Body of pancreas (tissue), 4 donors: ENCODE data around the gene GOLPH3L. TPM values are rescaled to one million over a fixed set of nuclear protein-coding genes. Genes with fewer than 3 reads are reported as not detected.

Source experiments
- ATAC-seq: fragments of 150-250 bp; one replicate; pipeline ENCODE4 v1.9.1; 2016
- DNase-seq, 4 donors: peaks; one replicate each; pipeline ENCODE4 v3.0.0-alpha.2; 2019
- H3K27ac ChIP-seq, 4 donors: fragments of 200-600 bp; sonication (generic); 1 replicate in 3 of 4; 2 replicates in 1 of 4; pipeline versions ENCODE4 v1.5.1 to v1.6.1; 2016 to 2019; ENCODE audit warnings: mild to moderate bottlenecking in 1 of 4, mixed read lengths in 1 of 4, moderate library complexity in 1 of 4
- H3K27me3 ChIP-seq, 2 donors: fragments of 200-600 bp; sonication (generic); one replicate each; pipeline ENCODE4 v1.6.0; 2016; ENCODE audit warnings: mild to moderate bottlenecking in 1 of 2
- H3K36me3 ChIP-seq, 2 donors: fragments of 200-600 bp; sonication (generic); replicated peaks in 1 of 2; 2 replicates each; pipeline ENCODE4 v1.5.1; 2016; ENCODE audit warnings: low read depth in 2 of 2; ENCODE audit not compliant: insufficient read depth in 1 of 2
- H3K4me1 ChIP-seq: fragments of 200-600 bp; sonication (generic); one replicate; pipeline ENCODE4 v1.6.0; 2016
- H3K4me3 ChIP-seq, 2 donors: fragments of 200-600 bp; sonication (generic); 1 replicate in 1 of 2; 2 replicates in 1 of 2; pipeline ENCODE4 v1.5.1; 2016 to 2019
- H3K9me3 ChIP-seq, 3 donors: fragments of 200-600 bp; sonication (generic); 1 replicate in 2 of 3; 2 replicates in 1 of 3; pipeline ENCODE4 v1.5.1; 2016
- POLR2A ChIP-seq, 3 donors: fragments of 450-650 bp; IDR thresholded peaks; one replicate each; pipeline ENCODE4 v1.6.1; 2016; ENCODE audit warnings: antibody characterized with exemption in 3 of 3, mild to moderate bottlenecking in 2 of 3
- WGBS, 2 donors: methylation state at CpG; one replicate each; pipeline ENCODE4 v1.1.5; 2017; 5-methylcytosine and 5-hydroxymethylcytosine counted together
- intact Hi-C: fragments of 100-400 bp; cut with DNase I; formaldehyde crosslinking; loops from one replicate; pipeline ENCODE4 v1.15.1; 2023
- total RNA-seq, 2 donors: library from RNA; depleted of rRNA; stranded (reverse); fragments of >200 nt; gene quantifications; one replicate each; pipeline ENCODE4 v1.1.0, GENCODE V29; 2016
- TF ChIP-seq, protein P1 (sequence below), 7 experiments: fragments of 450-650 bp in 4 of 7; fragments of 200-600 bp in 3 of 7; sonication (generic) in 3 of 7; IDR thresholded peaks; one replicate each; pipeline ENCODE4 v1.5.1; 2016 to 2019; ENCODE audit warnings: antibody characterized with exemption in 7 of 7

The GOLPH3L gene
- total RNA-seq, 2 donors from 2014 or later: 14.5 to 14.8 TPM

DNA sequence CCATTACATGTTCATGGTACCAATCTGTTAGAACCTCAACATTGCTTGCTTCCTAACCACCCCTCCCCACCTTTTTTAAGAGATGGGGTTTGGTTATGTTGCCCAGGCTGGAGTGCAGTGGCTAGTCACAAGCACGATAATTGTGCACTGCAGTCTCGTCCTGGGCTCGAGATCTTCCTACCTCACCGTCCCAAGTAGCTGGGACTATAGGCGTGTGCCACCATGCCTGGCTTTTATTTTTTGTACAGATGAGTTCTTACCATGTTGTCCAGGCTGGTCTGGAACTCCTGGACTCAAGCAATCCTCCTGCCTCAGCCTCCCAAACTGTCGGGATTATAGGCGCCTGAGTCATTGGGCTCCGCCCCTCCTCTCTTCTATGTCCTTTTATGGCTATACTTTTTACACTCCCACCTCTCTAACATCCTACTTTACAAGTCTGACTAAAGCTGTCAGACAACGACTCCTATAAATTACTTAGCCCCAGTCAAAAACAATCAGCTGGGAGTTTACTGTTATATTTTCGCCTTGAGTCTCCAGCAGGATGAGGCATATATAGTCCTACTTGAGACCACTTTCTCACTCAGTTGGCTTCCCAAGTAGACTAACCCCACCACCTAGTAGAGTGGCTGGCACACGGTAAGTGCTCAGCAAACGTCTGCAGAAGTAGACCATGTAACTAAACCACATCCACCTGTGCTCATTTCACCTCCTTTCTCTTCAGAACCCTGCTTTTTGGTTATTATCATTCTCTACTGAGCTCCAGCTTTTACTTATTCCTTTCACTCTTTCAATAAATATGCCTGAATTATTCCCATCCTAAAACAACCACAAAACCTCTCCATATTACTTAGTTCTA, 81.4 kb downstream of the GOLPH3L start:
- Histone ChIP-seq H3K9me3 (no peaks in the 10 kb centered on the region), H3K36me3 (no peaks in the 10 kb centered on the region), H3K27ac (peak overlapping the region in 3 of 4 donors; percentile 56 to 93 (median 84)), H3K27me3 (no peaks in the 10 kb centered on the region), H3K4me3 (no peak overlapping the region), H3K4me1 (peaks cover 66% of the 10 kb centered on the region)
- TF ChIP-seq POLR2A (IDR thresholded peaks at IDR 0.05): no peak
- TF ChIP-seq, protein P1, sequence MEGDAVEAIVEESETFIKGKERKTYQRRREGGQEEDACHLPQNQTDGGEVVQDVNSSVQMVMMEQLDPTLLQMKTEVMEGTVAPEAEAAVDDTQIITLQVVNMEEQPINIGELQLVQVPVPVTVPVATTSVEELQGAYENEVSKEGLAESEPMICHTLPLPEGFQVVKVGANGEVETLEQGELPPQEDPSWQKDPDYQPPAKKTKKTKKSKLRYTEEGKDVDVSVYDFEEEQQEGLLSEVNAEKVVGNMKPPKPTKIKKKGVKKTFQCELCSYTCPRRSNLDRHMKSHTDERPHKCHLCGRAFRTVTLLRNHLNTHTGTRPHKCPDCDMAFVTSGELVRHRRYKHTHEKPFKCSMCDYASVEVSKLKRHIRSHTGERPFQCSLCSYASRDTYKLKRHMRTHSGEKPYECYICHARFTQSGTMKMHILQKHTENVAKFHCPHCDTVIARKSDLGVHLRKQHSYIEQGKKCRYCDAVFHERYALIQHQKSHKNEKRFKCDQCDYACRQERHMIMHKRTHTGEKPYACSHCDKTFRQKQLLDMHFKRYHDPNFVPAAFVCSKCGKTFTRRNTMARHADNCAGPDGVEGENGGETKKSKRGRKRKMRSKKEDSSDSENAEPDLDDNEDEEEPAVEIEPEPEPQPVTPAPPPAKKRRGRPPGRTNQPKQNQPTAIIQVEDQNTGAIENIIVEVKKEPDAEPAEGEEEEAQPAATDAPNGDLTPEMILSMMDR (IDR thresholded peaks at IDR 0.05): no peak
- intact Hi-C loops: no loop called here
- DNase-seq (no peak), ATAC-seq (no peak)
- WGBS, 2 donors: 86 to 90% methylated on average over 12 of the region's 12 CpGs

DNA sequence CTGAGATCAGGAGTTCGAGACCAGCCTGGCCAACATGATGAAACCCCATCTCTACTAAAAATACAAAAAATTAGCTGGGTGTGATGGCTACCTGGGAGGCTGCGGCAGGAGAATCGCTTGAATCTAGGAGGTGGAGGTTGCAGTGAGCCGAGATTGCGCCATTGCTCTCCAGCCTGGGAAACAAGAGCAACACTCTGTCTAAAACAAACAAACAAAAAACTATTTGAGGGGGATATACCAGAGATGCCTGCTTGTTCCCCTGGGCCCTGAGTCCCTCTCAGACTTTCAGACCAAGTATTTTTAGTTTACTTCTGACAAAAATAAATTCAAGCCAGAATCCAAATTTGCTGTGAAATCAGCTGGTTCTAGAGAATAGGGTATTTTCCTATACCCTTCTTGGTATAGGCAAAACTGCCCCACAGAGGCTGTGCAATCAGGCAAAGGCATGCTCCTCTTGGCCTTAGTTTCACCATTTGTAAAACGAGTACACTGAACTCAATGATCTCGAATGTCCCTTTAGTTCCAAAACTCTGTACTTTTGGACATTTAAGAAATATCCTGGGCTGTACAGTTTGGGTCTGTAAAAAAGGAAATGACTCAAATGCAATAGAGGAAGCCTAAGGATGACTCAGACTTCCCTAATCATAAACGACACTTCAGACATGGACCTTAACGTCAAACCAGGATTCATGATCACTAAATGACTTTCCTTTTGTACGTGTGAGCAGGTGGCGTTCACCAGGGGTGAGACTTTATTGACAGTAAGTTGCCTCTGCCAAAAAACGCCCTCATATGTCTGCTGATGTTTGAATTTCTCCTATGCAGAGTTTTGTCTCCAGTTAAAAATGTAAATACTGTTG, 83.7 kb downstream of the GOLPH3L start:
- Histone ChIP-seq H3K27me3 (no peaks in the 10 kb centered on the region), H3K9me3 (no peaks in the 10 kb centered on the region), H3K27ac (peak overlapping the region; percentile 36 to 93 (median 88)), H3K36me3 (no peaks in the 10 kb centered on the region), H3K4me1 (peaks cover 55% of the 10 kb centered on the region), H3K4me3 (no peak overlapping the region)
- intact Hi-C loops: no loop called here
- WGBS, 2 donors: 53 to 55% methylated on average over 12 of the region's 12 CpGs
- DNase-seq: peak in 3 of 4 donors; percentile 42 to 70 (median 44)
- ATAC-seq: peak; percentile 9
- no peak for TF ChIP-seq POLR2A (IDR thresholded peaks at IDR 0.05)
- TF ChIP-seq, protein P1 (IDR thresholded peaks at IDR 0.05): no peak

DNA sequence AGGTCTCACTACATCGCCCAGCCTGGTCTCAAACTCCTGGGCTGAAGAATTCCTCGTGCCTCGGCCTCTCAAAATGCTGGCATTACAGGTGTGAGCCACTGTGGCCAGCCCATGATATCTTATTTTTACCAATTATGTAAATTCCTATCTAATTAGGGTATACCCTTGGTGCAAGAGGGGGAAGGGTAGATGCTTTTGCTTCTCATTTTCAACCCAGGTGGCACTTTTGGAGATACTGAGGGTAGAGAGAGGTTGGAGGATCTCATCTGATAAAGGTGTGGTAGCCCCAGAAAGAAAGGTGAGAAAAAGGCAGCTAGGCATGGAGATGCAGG, 85.0 kb downstream of the GOLPH3L start:
- H3K36me3 ChIP-seq: no peaks in the 10 kb centered on the region

DNA sequence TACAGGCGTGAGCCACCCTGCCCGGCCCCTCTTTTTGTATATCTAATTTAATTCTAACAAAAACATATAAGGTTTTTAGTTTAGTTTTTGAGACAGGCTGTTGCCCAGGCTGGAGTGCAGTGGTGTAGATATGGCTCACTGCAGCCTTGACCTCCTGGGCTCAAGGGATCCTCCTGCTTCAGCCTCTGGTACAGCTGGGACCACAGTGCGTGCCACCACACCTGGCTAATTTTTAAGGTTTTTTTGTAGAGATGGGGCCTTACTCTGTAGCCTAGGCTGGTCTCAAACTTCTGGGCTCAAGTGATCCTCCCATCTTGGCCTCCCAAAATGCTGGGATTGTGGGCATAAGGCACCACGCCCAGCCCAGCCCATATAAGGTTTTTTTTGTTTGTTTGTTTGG, 86.4 kb downstream of the GOLPH3L start:
- WGBS, 2 donors: 96 to 97% methylated on average over 4 of the region's 4 CpGs
- ATAC-seq: no peak
- H3K4me1 ChIP-seq: peaks cover 66% of the 10 kb centered on the region
- intact Hi-C loops: no loop called here
- no peak overlapping the region for H3K4me3 ChIP-seq
- no peaks in the 10 kb centered on the region for H3K27me3 ChIP-seq
- TF ChIP-seq POLR2A (IDR thresholded peaks at IDR 0.05): no peak
- TF ChIP-seq, protein P1 (IDR thresholded peaks at IDR 0.05): no peak
- no peaks in the 10 kb centered on the region for H3K36me3 ChIP-seq
- no peaks in the 10 kb centered on the region for H3K9me3 ChIP-seq
- DNase-seq: no peak
- peak overlapping the region in 3 of 4 donors; percentile 84 to 93 (median 93) for H3K27ac ChIP-seq

More for the DNA sequence above, 85.0 kb downstream of the GOLPH3L start:
- TF ChIP-seq, protein P1 (IDR thresholded peaks at IDR 0.05): no peak
- TF ChIP-seq POLR2A (IDR thresholded peaks at IDR 0.05): no peak
- DNase-seq (no peak), ATAC-seq (no peak)
- Histone ChIP-seq H3K9me3 (no peaks in the 10 kb centered on the region), H3K4me3 (no peak overlapping the region), H3K27ac (peak overlapping the region; percentile 50 to 93 (median 88)), H3K27me3 (no peaks in the 10 kb centered on the region), H3K4me1 (peaks cover 55% of the 10 kb centered on the region)
- 86 to 87% methylated on average over 3 of the region's 3 CpGs for WGBS, 2 donors
- intact Hi-C loops: no loop called here
